A673 (cell line): ENCODE data around the gene PRKG1. TPM values are rescaled to one million over a fixed set of nuclear protein-coding genes. Genes with fewer than 3 reads are reported as not detected.

ENCODE experiments used
- BruUV-seq: library from RNA; stranded (reverse); fragments of 400-500 nt; replicated peaks from 2 replicates; lab custom pipeline; 2021; lab: Mats Ljungman, UMichigan
- CTCF ChIA-PET: fragments of 300-600 bp; sonication (Branson Sonifier 250); formaldehyde crosslinking; loops from one replicate; lab custom pipeline; 2022; ENCODE audit warnings: antibody characterized with exemption; lab: Charles Lee
- POLR2A ChIA-PET: fragments of 300-600 bp; sonication (Branson Sonifier 250); formaldehyde crosslinking; loops from one replicate; lab custom pipeline; 2022; ENCODE audit warnings: antibody characterized with exemption; ENCODE audit not compliant: low non-redundant PET; lab: Charles Lee
- DNase-seq: peaks from one replicate; pipeline ENCODE4 v3.0.0-alpha.2; 2015; ENCODE audit warnings: low spot score
- H3K27ac ChIP-seq: fragments of 200-600 bp; sonication (generic); 2 replicates; pipeline ENCODE4 v1.5.1; 2016; ENCODE audit warnings: mixed run types, low read depth, mild to moderate bottlenecking, mixed read lengths, antibody characterized with exemption, low read length; ENCODE audit not compliant: poor library complexity, severe bottlenecking
- H3K27me3 ChIP-seq: fragments of 200-600 bp; sonication (generic); replicated peaks from 2 replicates; pipeline ENCODE4 v1.6.1; 2017; ENCODE audit warnings: mixed run types, low read depth, mild to moderate bottlenecking, mixed read lengths, antibody characterized with exemption, low read length; ENCODE audit not compliant: insufficient read depth, poor library complexity
- H3K36me3 ChIP-seq: fragments of 200-600 bp; sonication (generic); 2 replicates; pipeline ENCODE4 v1.6.1; 2016; ENCODE audit warnings: mixed run types, mild to moderate bottlenecking, mixed read lengths, antibody characterized with exemption, low read length; ENCODE audit not compliant: insufficient read depth, poor library complexity, severe bottlenecking
- H3K4me1 ChIP-seq: fragments of 200-600 bp; sonication (generic); 2 replicates; pipeline ENCODE4 v1.6.1; 2017; ENCODE audit warnings: mixed run types, mild to moderate bottlenecking, mixed read lengths, antibody characterized with exemption, low read length; ENCODE audit not compliant: insufficient read depth, poor library complexity, severe bottlenecking
- H3K4me3 ChIP-seq: fragments of 200-600 bp; sonication (generic); 2 replicates; pipeline ENCODE4 v1.5.1; 2016; ENCODE audit warnings: low read depth, mixed run types, mild to moderate bottlenecking, mixed read lengths, low read length; ENCODE audit not compliant: poor library complexity, severe bottlenecking
- H3K9me3 ChIP-seq: fragments of 200-600 bp; sonication (generic); 2 replicates; pipeline ENCODE4 v1.6.1; 2016; ENCODE audit warnings: mixed run types, low read depth, mild to moderate bottlenecking, mixed read lengths, antibody characterized with exemption, low read length; ENCODE audit not compliant: poor library complexity, severe bottlenecking
- CTCF ChIP-seq: fragments of 300-800, 200-600 bp; sonication (generic); conservative IDR thresholded peaks from 2 replicates; pipeline ENCODE4 v1.5.1; 2017; ENCODE audit warnings: low read depth, mild to moderate bottlenecking, antibody characterized with exemption, low read length, moderate library complexity, mixed read lengths
- EZH2 ChIP-seq: fragments of 200-600 bp; sonication (generic); IDR thresholded peaks from 2 replicates; pipeline ENCODE4 v1.6.1; 2017; ENCODE audit warnings: borderline replicate concordance, low read depth, mild to moderate bottlenecking, mixed read lengths, antibody characterized with exemption, low read length; ENCODE audit not compliant: poor library complexity, severe bottlenecking
- intact Hi-C: fragments of 100-400 bp; cut with micrococcal nuclease; formaldehyde crosslinking; loops from one replicate; pipeline ENCODE4 v1.10.0; 2022; ENCODE audit not compliant: unreplicated experiment
- total RNA-seq: library from RNA; stranded (reverse); gene quantifications from 2 replicates; pipeline ENCODE4 v1.2.3, GENCODE V29; 2021

PRKG1 gene
- total RNA-seq, 1 experiment from 2014 or later = 0.58 TPM

DNA sequence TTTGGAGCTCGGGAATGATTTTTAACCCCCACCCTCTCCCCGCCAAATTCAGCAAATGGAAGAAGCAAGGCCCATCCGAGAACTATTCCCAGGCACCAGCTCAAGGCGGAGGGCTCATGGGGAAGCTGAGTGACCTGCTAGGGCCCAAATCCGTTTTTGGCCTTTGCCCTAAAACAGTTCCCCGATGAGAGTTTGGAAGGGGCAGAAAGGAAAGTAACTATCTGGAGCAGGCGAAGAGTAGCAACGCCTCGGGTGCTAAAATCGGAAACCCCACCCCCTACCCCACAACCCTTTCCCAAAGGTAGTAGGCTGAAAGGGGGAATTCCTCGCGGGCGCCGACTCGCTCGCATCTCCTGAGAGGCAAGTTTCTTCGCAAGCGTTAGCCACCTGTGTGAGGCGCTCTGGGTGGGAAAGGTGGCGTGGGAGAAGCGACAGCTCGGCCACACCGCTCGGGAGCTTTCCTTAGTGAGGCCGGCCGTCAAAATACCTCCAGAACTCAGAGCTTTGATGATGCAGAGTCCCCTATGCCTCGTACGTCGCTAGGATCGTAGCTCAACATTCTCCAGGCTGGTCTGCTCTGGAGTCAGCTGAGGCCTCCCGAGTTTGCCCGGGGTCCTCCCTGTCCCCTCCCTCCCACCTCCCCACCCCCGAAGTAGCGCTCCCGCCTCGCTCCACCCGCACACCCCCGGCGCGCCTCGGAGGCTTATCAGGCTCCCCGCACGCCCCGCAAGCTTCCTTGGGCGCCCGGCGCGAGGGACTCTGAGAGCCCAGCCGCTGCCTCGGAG, 642 bp upstream of the PRKG1 start:
- H3K27ac ChIP-seq = no peak overlapping the region
- peaks cover 84% of the 10 kb centered on the region for H3K27me3 ChIP-seq
- no peak for DNase-seq
- intact Hi-C loops = no loop called here
- no TSS peak for BruUV-seq
- H3K4me3 ChIP-seq = peak overlapping the region; percentile 42
- TF ChIP-seq CTCF = no peak
- TF ChIP-seq EZH2 = peak; percentile 47
- ChIA-PET CTCF (no interaction called here), POLR2A (no interaction called here)
- no peaks in the 10 kb centered on the region for H3K9me3 ChIP-seq
- H3K4me1 ChIP-seq = peaks cover 6% of the 10 kb centered on the region
- no peaks in the 10 kb centered on the region for H3K36me3 ChIP-seq

DNA sequence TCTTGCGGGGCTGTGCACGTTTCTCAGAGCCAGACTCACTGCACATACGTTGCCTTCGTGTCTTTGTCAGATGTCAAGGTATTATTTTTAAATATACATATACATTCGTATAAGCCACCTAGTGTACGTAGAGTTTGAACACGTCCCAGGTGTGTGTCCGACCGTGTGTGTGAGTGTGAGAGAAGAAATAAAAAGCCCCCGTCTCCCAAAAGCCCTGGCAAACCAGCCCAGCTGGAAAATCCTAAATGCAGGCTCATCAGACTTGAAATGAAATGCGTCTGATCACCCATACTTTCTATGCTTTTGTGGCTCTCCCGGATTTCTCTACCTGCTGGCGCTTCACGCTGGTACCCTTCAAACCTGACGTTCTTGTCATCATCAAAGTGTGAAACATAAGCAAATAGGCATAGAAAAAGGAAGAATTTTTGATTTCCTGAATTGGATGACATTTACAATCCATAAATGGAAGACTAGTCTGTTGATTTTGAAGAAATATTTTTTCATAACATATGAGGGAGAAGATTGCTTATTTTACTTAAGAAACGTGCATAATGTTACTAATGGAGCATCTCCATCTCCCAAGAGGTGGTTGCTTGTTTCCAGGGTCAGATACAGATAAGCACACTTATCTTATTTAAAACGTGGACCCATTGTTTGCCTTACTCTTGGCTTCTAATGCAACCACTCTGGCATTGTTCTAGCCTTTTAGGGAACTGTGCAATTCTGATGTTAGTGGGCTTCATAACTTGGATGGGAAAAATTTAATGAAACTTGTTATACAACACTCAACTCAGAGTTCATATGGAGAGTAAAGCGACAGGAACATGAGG, 971 bp downstream of the PRKG1 start:
- Histone ChIP-seq H3K27ac (no peak overlapping the region), H3K4me1 (peaks cover 6% of the 10 kb centered on the region), H3K36me3 (no peaks in the 10 kb centered on the region), H3K9me3 (no peaks in the 10 kb centered on the region), H3K27me3 (peaks cover 74% of the 10 kb centered on the region), H3K4me3 (peak overlapping the region; percentile 42)
- intact Hi-C loops = no loop called here
- BruUV-seq = no TSS peak
- TF ChIP-seq EZH2 (no peak), CTCF (no peak)
- ChIA-PET CTCF (no interaction called here), POLR2A (no interaction called here)
- DNase-seq = no peak

GRCh38 chr10:51075873-51076229, 1.6 kb downstream of the PRKG1 start:
- no peak for DNase-seq
- TF ChIP-seq EZH2 = no peak
- TF ChIP-seq CTCF = no peak
- Histone ChIP-seq H3K27ac (no peak overlapping the region), H3K4me3 (no peak overlapping the region), H3K9me3 (no peaks in the 10 kb centered on the region), H3K27me3 (peaks cover 68% of the 10 kb centered on the region), H3K36me3 (no peaks in the 10 kb centered on the region), H3K4me1 (peaks cover 6% of the 10 kb centered on the region)
- ChIA-PET POLR2A (no interaction called here), CTCF (no interaction called here)
- BruUV-seq = no TSS peak
- intact Hi-C loops = no loop called here
